Measurements from ENCODE around the gene SPANXC. TPM values are rescaled to one million over a fixed set of nuclear protein-coding genes. Genes with fewer than 3 reads are reported as not detected.
A peak's percentile ranks its signal among the peaks of the same experiment; 100 is the strongest.

SPANXC gene
- total and polyA plus RNA-seq, 2 of the 4 experiments (the other 2 are of a cell fraction): not detected

GRCh38 chrX:141258080-141258479 lies 15.8 kb upstream of the SPANXC start:
- H3K4me2 ChIP-seq (ENCODE audit: low read depth, low read length): no peak overlapping the region
- no peak overlapping the region for H3K9ac ChIP-seq (ENCODE audit: low read depth, low read length)
- DNase-seq: no peak
- ChIA-PET CTCF (no interaction called here), POLR2A (ENCODE audit: unreplicated experiment) (no interaction called here)
- no peaks in the 10 kb centered on the region for H3K36me3 ChIP-seq (ENCODE audit: control insufficient read depth, insufficient read depth, low read length)
- no peak overlapping the region for H3K4me3 ChIP-seq (ENCODE audit: insufficient read depth, low read depth, low read length)
- H2BK20ac ChIP-seq (ENCODE audit: low read depth, low read length): no peak overlapping the region
- H2BK120ac ChIP-seq (ENCODE audit: low read depth, low read length): no peak overlapping the region
- TF ChIP-seq MAFK (IDR thresholded peaks at IDR 0.05; ENCODE audit: low read depth, low read length): peak; percentile 93
- no peak for TF ChIP-seq CHD1 (IDR thresholded peaks at IDR 0.05; ENCODE audit: low read depth, low read length)
- H3K27ac ChIP-seq (ENCODE audit: insufficient read depth, low read length): no peak overlapping the region
- no peak overlapping the region for H3K4ac ChIP-seq (ENCODE audit: low read depth, low read length)
- no peak overlapping the region for H4K91ac ChIP-seq (ENCODE audit: insufficient read depth, low read depth, low read length)
- ATAC-seq (ENCODE audit: low read depth): no peak
- no peaks in the 10 kb centered on the region for H4K20me1 ChIP-seq (ENCODE audit: insufficient read depth, low read length)
- dilution Hi-C loops (cut with HindIII; ENCODE audit: low sequenced_read_pairs, unreplicated experiment): no loop called here
- H3K79me1 ChIP-seq (ENCODE audit: low read depth in 1 of 2, low read length in 2 of 2): no peaks in the 10 kb centered on the region
- no peaks in the 10 kb centered on the region for H3K9me3 ChIP-seq (ENCODE audit: control insufficient read depth, insufficient read depth, low read length)
- H2AFZ ChIP-seq (replicated peaks; ENCODE audit: low read length, poor library complexity): no peak overlapping the region
- H2AK5ac ChIP-seq (ENCODE audit: low read depth, low read length): no peak overlapping the region
- H4K8ac ChIP-seq (ENCODE audit: low read depth in 2 of 2, low read length in 2 of 2): no peak overlapping the region
- in situ Hi-C loops (cut with MboI; ENCODE audit: low sequenced_read_pairs): no loop called here
- H3K4me1 ChIP-seq (ENCODE audit: control insufficient read depth, insufficient read depth, low read length): no peaks in the 10 kb centered on the region
- WGBS, 2 experiments (ENCODE audit: extremely low coverage in 2 of 2, insufficient read length in 1 of 2): no CpG with 5 or more reads among the region's 1 CpG
- H3K18ac ChIP-seq (ENCODE audit: low read depth, low read length): no peak overlapping the region
- intact Hi-C loops (cut with micrococcal nuclease): no loop called here
- no peaks in the 10 kb centered on the region for H3K9me1 ChIP-seq (ENCODE audit: insufficient read depth, low read length)
- no peaks in the 10 kb centered on the region for H3K27me3 ChIP-seq (ENCODE audit: control insufficient read depth, insufficient read depth, low read length)
- no peak overlapping the region for H2BK5ac ChIP-seq (ENCODE audit: low read depth, low read length, poor library complexity, severe bottlenecking)
- H4K5ac ChIP-seq (ENCODE audit: low read depth, low read length): no peak overlapping the region
- no peak overlapping the region for H2AK9ac ChIP-seq (replicated peaks; ENCODE audit: low read depth, low read length, poor library complexity)
- no peak overlapping the region for H2BK15ac ChIP-seq (ENCODE audit: low read depth, low read length)
- no peak overlapping the region for H3K23ac ChIP-seq (ENCODE audit: low read depth, low read length)
- BruUV-seq (replicated peaks): no TSS peak
- no peak overlapping the region for H3K56ac ChIP-seq (ENCODE audit: extremely low read depth, insufficient read depth, low read length)
- no peak overlapping the region for H3K14ac ChIP-seq (replicated peaks; ENCODE audit: low read depth, low read length)
